GM19240 (cell line): Measurements from ENCODE around the gene ILK.
A peak's percentile ranks its signal among the peaks of the same experiment; 100 is the strongest.

Experiments
- DNase-seq: peaks from one replicate; pipeline ENCODE4 v3.0.0; 2011; ENCODE audit warnings: low spot score; ENCODE audit not compliant: insufficient read length

The ILK gene

GRCh38 chr11:6603287-6604080 is at the start of gene ILK, which contains the start of gene RRP8:
Gene ILK (plus strand): TSS chr11:6603774. CDS start chr11:6604272, 498 bp downstream.
Gene RRP8 (minus strand): TSS chr11:6603616. CDS start chr11:6603502, 114 bp downstream.
- peak; percentile 71 for DNase-seq

- DNase-seq = no peak
These were observed 48.5 kb upstream of the ILK start for GRCh38 chr11:6554828-6555706.

DNA sequence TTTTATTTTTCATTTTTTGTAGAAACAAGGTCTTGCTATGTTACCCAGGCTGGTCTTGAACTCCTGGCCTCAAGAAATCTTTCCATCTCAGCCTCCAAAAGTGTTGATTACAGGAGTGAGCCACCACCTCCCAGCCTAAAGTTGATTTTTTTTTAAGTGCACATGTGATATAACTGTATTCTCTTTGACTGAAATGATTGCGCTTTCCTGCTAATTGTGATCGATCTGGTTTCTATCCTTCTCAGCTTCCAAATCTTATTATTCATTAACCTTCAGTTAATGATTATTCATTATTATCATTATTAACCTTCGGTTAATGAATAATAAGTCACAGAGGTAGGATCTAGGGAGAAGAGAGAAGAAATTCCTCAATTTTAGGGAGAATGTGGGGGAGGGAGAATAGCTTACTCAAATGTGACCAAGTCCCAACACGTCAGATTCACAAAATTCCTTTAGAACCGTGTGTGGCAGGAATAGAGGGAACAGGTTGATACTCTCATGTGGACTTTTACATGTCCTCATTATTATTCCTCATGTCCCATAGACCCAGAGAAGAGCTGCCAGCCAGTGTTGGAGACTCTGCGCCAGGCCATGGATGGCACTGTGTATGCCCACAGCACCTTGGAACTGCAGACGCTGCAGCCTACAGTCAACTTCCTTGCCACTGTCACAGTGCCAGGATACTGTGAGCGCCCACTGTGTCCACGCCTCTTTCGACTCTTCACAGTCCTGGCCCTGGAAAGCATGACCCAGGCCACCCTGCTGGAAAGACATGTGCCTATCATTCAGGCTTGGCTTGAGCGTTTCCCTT is 47.2 kb upstream of the ILK start:
- DNase-seq = no peak

GRCh38 chr11:6557063-6557462 is 46.5 kb upstream of the ILK start:
- no peak for DNase-seq

- DNase-seq = no peak
These were observed 45.6 kb upstream of the ILK start for GRCh38 chr11:6557761-6558674.

GRCh38 chr11:6559369-6559768 is 44.2 kb upstream of the ILK start:
- DNase-seq = no peak

DNA sequence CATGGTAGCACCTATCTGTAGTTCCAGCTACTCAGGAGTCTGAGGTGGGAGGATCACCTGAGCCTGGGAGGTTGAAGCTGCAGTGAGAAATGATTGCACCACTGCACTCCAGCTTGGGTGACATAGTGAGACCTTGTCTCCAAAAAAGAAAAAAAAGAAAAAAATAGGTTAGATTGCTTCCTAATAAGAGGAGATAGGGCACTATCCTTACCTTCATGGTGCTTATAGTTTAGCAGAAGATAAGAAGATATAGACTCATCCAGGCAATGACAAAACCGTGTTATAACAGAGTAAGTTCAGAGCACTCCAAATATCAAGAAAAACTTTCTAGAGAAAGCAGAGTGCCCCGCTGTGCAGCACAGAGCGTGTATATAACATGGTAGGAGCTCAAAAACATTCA is 42.3 kb upstream of the ILK start:
- DNase-seq = no peak

DNA sequence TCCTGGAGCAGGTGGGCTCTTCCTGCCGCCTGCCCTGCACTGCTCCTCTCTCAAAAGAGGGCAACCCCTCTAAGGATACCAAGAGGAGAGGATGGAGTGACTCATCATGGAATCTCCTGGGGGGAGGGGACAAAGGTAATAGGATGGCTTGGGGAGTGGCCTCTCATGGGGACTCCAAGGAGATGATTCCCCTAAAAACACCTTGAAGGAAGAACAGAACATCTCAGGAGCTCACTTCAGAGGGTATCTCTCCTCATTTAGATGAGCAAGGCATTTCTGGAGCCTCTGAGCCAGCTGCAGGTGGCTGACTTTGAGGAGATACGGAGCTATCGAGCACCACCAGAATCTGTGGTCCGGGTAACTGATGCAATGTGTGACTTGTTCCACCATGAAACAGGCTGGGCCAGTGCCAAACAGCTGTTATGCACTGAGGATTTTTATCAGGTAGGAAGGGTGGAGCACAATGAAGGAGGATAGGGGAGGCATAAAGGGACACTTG is 40.4 kb upstream of the ILK start:
- no peak for DNase-seq

GRCh38 chr11:6563667-6564066 is 39.9 kb upstream of the ILK start:
- no peak for DNase-seq

DNA sequence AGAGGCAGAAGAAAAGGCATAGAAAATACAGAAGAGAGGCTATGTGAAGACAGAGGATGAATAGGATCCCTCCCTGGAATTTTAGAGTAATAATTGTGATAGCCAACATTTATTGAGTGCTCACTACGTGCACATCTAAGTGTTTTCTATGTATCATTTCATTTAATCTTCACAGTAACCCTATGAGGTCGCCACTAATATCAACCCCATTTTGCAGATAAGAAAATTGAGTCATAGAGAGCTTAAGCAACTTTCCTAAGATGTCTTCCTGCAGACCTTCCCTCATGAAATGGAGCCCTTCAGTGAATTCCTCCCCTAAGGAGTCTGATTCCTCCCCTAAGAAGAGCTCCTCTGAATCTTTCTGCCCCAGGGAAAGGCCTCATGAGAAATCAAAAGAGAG is 38.2 kb upstream of the ILK start:
- DNase-seq = no peak

DNA sequence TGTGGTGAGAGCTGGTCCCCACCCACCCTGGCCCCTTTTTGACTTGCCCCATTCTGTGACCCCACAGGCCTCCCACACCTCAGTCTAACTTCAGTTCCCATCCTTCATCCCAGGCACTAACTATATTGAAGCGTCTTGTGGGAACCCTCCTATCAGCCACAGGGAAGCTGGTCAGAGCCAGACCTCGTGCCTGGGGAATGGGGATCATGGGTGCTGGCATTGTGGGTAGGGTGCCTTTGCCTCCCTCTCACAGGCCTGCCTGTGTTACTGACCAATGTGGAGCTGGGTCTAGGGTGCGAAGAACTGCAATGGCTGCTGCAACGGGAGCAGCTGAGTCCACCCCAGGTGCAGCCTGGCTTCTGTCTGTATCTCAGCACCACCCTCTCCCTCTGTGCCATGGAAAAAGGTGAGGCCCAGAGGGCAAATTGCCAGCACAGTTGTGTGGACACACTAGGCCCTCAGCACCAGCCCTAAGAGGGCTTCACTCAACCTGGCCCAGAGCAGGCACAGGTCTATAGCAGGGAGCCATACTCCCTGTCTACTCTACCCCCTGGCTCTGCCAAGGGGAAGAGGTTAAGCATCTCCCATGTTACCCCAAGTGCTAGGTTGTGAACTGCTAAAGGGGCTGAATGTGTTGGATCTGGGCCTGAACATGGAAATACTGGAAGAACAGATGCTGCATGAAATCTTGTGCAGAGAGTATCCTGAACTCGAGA is 37.4 kb upstream of the ILK start:
- DNase-seq = no peak

DNA sequence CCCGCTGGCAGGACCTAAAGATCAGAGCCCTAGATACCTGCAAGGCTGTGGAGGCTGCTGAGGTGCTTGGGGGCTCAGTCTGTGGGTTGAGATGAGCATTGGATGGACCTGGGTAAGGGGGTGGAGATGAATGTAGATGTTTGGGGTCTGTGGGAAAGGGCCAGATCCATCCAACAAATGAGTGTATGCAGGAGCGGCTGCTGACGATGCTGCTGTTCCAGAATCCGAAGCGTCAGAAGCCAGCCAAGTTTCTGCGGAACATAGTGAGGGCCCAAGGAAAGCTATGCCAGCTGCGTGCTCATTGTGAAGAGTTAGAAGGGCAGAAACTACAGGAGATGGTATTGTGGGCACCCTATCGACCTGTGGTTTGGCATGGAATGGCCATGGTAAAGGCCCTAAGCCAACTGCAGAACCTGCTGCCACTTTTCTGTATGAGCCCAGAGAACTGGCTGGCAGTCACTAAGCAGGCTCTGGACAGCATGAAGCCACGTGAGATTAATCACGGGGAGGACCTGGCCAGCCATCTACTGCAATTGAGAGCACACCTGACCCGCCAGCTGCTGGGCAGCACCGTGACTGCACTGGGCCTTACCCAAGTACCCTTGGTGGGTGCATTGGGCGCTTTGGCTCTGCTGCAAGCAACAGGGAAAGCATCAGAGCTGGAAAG is 36.7 kb upstream of the ILK start:
- DNase-seq = no peak

DNA sequence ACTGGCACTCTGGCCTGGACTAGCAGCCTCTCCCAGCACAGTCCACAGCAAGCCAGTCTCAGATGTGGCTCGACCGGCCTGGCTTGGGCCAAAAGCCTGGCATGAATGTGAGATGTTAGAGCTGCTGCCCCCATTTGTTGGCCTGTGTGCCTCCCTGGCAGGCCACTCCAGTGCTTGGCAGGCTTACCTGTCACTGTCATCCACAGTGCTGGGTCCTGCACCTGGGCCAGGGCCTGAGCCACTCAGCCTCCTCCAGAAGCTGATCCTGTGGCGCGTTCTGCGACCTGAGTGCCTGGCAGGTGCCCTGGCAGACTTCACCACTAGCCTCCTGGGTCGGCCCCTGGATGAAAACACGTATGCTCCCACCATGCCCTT is 36.2 kb upstream of the ILK start:
- no peak for DNase-seq

DNA sequence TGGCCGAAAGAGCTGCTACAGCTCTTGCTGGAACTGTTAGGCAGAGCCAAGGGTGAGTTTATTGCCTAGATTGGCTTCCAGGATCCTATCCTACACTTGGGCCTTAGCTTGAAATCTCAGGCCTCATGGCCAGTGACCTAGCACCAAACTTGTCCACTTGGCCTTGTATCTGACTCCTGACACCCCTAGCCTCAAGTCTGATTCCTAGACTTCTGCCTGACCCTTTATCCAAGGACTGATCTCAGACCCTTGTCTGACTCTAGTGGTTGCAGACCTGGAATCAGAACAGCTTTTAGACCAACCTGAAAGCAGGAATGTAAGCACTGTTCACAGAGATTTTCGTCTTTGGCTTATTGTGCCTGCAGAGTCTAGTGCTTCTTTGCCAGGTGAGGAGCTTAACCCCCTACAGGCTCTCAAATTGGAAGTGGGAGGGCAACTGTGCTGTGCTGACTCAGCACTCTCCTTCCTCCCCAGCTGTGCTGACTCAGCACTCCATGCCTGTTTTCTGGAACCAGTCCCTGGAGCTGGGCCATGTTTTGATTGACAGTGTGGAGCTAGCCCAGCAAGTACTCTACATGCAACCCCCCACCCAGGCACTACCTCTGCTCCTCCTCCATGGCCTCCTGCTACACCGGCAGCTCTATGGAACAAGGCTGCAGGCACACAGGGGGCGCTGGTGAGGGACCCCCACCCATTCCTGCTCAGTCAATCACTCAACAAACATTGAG is 35.2 kb upstream of the ILK start:
- no peak for DNase-seq

GRCh38 chr11:6569706-6570105 is 33.9 kb upstream of the ILK start:
- DNase-seq = no peak

- no peak for DNase-seq
These were observed 32.7 kb upstream of the ILK start for GRCh38 chr11:6570691-6571427.

DNA sequence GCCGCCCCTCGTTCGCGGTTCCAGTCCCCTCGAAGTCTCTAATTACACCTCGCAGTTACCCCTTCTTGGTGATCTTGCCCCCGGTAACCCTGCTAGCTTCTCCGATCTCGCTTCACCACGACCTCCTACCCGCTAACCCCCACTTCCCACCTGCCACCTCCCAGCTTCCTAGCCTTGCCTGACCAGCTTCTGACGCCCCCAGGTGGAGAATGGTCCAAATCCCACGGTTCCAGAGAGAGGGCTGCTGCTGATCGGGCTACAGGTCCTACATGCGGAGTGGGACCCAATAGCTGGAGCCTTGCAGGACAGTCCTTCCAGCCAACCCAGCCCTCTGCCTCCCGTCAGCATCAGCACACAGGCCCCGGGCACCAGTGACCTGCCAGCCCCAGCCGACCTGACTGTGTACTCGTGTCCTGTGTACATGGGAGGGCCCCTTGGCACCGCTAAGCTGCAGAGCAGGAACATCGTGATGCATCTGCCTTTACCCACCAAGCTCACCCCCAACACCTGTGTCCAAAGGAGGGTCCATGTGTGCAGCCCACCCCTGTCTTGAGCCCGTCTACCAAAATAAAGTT is 32.1 kb upstream of the ILK start:
- no peak for DNase-seq

- no peak for DNase-seq
These were observed 31.4 kb upstream of the ILK start for GRCh38 chr11:6572215-6572614.
